ENCODE results near the gene LMF2. TPM values are rescaled to one million over a fixed set of nuclear protein-coding genes. Genes with fewer than 3 reads are reported as not detected.
A peak's percentile ranks its signal among the peaks of the same experiment; 100 is the strongest.

LMF2 gene
- total RNA-seq, result 10 to 100 TPM; 62.1 to 63.8 TPM

GRCh38 chr22:50507421-50507990 lies at the start of gene LMF2:
TSS of gene LMF2 (minus strand) at chr22:50507702. CDS start at chr22:50507675, 27 bp downstream.
- ChIA-PET CTCF (interaction anchor here (0.6 to 4.4 kb wide), 11 partner anchors 9 to 266 kb away, joined by 3 to 94 read pairs (median 4); partner anchors contain the start of genes SCO2, SYCE3 and TYMP), POLR2A (interaction anchor here (0.6 to 5.8 kb wide), 15 partner anchors 9 to 263 kb away, joined by 3 to 101 read pairs (median 4); partner anchors contain the start of genes ARSA, HDAC10 and SCO2)
- DNase-seq, result peak; percentile 96
- peak within 1 kb of the TSS; percentile 97 for H3K27ac Mint-ChIP-seq
- H3K36me3 Mint-ChIP-seq, result peaks cover 18% of the 10 kb centered on the region
- H3K9me3 Mint-ChIP-seq, result no peaks in the 10 kb centered on the region
- peaks cover 16% of the 10 kb centered on the region for H3K4me1 Mint-ChIP-seq (ENCODE audit: low read depth)
- peak within 1 kb of the TSS; percentile 97 for H3K4me3 Mint-ChIP-seq
- intact Hi-C loops (cut with micrococcal nuclease), result loop anchor here (1.0 to 2.0 kb wide), 2 partner anchors 33 to 113 kb away; partner anchors contain the start of gene SBF1
- H3K27me3 Mint-ChIP-seq, result no peaks in the 10 kb centered on the region

GRCh38 chr22:50556703-50557102 lies 49.2 kb upstream of the LMF2 start:
- intact Hi-C loops (cut with micrococcal nuclease), result no loop called here
- CTCF ChIA-PET, result interaction anchor here (1.3 to 2.7 kb wide), 3 partner anchors 9 to 64 kb away, joined by 3 to 11 read pairs (median 3); no protein-coding TSS in a partner anchor
- Mint-ChIP-seq H3K9me3 (no peaks in the 10 kb centered on the region), H3K4me1 (ENCODE audit: low read depth) (peaks cover 3% of the 10 kb centered on the region), H3K36me3 (no peaks in the 10 kb centered on the region), H3K4me3 (no peak overlapping the region), H3K27me3 (no peaks in the 10 kb centered on the region), H3K27ac (no peak overlapping the region)
- no peak for DNase-seq
- POLR2A ChIA-PET, result no interaction called here

- ChIA-PET POLR2A (no interaction called here), CTCF (no interaction called here)
- intact Hi-C loops (cut with micrococcal nuclease), result no loop called here
- Mint-ChIP-seq H3K9me3 (no peaks in the 10 kb centered on the region), H3K4me3 (no peak overlapping the region), H3K27ac (no peak overlapping the region), H3K4me1 (ENCODE audit: low read depth) (peaks cover 14% of the 10 kb centered on the region), H3K27me3 (no peaks in the 10 kb centered on the region), H3K36me3 (peaks cover 2% of the 10 kb centered on the region)
- no peak for DNase-seq
These were observed 45.8 kb upstream of the LMF2 start for GRCh38 chr22:50553310-50553709.

- ChIA-PET CTCF (interaction anchor here (1.6 to 2.8 kb wide), 2 partner anchors 12 to 26 kb away, joined by 9 to 13 read pairs; partner anchors contain the start of genes SCO2 and SYCE3), POLR2A (interaction anchor here (1.2 to 7.5 kb wide), 4 partner anchors 12 to 76 kb away, joined by 3 to 71 read pairs (median 6); partner anchors contain the start of genes ARSA, SCO2 and TYMP)
- peaks cover 18% of the 10 kb centered on the region for H3K4me1 Mint-ChIP-seq (ENCODE audit: low read depth)
- no peak for DNase-seq
- no peaks in the 10 kb centered on the region for H3K9me3 Mint-ChIP-seq
- no peaks in the 10 kb centered on the region for H3K27me3 Mint-ChIP-seq
- peaks cover 2% of the 10 kb centered on the region for H3K36me3 Mint-ChIP-seq
- H3K4me3 Mint-ChIP-seq, result no peak overlapping the region
- intact Hi-C loops (cut with micrococcal nuclease), result no loop called here
- no peak overlapping the region for H3K27ac Mint-ChIP-seq
These were observed 43.8 kb upstream of the LMF2 start for GRCh38 chr22:50551160-50551752.

- DNase-seq, result no peak
- ChIA-PET POLR2A (interaction anchor here (1.2 to 7.5 kb wide), 4 partner anchors 11 to 77 kb away, joined by 3 to 71 read pairs (median 6); partner anchors contain the start of genes ARSA, SCO2 and TYMP), CTCF (interaction anchor here (0.6 to 2.8 kb wide), 4 partner anchors 13 to 71 kb away, joined by 3 to 13 read pairs (median 6); partner anchors contain the start of genes SCO2 and SYCE3)
- H3K4me1 Mint-ChIP-seq (ENCODE audit: low read depth), result peaks cover 27% of the 10 kb centered on the region
- no peaks in the 10 kb centered on the region for H3K9me3 Mint-ChIP-seq
- intact Hi-C loops (cut with micrococcal nuclease), result no loop called here
- no peaks in the 10 kb centered on the region for H3K27me3 Mint-ChIP-seq
- no peak overlapping the region for H3K27ac Mint-ChIP-seq
- peak overlapping the region; percentile 29 for H3K4me3 Mint-ChIP-seq
- peaks cover 2% of the 10 kb centered on the region for H3K36me3 Mint-ChIP-seq
These were observed 42.9 kb upstream of the LMF2 start for GRCh38 chr22:50550395-50550794.

- peaks cover 2% of the 10 kb centered on the region for H3K36me3 Mint-ChIP-seq
- H3K9me3 Mint-ChIP-seq, result no peaks in the 10 kb centered on the region
- H3K27me3 Mint-ChIP-seq, result no peaks in the 10 kb centered on the region
- peak overlapping the region; percentile 76 for H3K4me3 Mint-ChIP-seq
- peak overlapping the region; percentile 83 for H3K27ac Mint-ChIP-seq
- no peak for DNase-seq
- CTCF ChIA-PET, result interaction anchor here (0.8 to 4.9 kb wide), 12 partner anchors 8 to 72 kb away, joined by 3 to 46 read pairs (median 4); partner anchors contain the start of genes CHKB, LMF2, NCAPH2 and SCO2
- intact Hi-C loops (cut with micrococcal nuclease), result loop anchor here (1.0 kb wide), 1 partner anchor 13 kb away; the partner anchor contains the start of gene SYCE3
- H3K4me1 Mint-ChIP-seq (ENCODE audit: low read depth), result peaks cover 38% of the 10 kb centered on the region
- POLR2A ChIA-PET, result interaction anchor here (0.8 to 7.5 kb wide), 8 partner anchors 10 to 72 kb away, joined by 4 to 71 read pairs (median 10); partner anchors contain the start of genes SCO2, SYCE3 and TYMP
These were observed 41.7 kb upstream of the LMF2 start for GRCh38 chr22:50548921-50549790.

GRCh38 chr22:50548040-50548920 lies 40.8 kb upstream of the LMF2 start:
- ChIA-PET POLR2A (interaction anchor here (0.8 to 7.5 kb wide), 8 partner anchors 9 to 73 kb away, joined by 4 to 71 read pairs (median 10); partner anchors contain the start of genes SCO2, SYCE3 and TYMP), CTCF (interaction anchor here (0.8 to 4.9 kb wide), 14 partner anchors 9 to 79 kb away, joined by 3 to 46 read pairs (median 4); partner anchors contain the start of genes ARSA, CHKB, LMF2 and NCAPH2)
- DNase-seq, result peak; percentile 73
- Mint-ChIP-seq H3K4me1 (ENCODE audit: low read depth) (peaks cover 38% of the 10 kb centered on the region), H3K27me3 (no peaks in the 10 kb centered on the region), H3K4me3 (peak overlapping the region; percentile 73), H3K9me3 (no peaks in the 10 kb centered on the region), H3K27ac (peak overlapping the region; percentile 78), H3K36me3 (peaks cover 2% of the 10 kb centered on the region)
- intact Hi-C loops (cut with micrococcal nuclease), result loop anchor here (1.0 kb wide), 1 partner anchor 14 kb away; the partner anchor contains the start of gene SYCE3

- CTCF ChIA-PET, result interaction anchor here (0.9 to 4.9 kb wide), 9 partner anchors 8 to 80 kb away, joined by 3 to 46 read pairs (median 11); partner anchors contain the start of genes ARSA, CHKB, SCO2 and SYCE3
- Mint-ChIP-seq H3K36me3 (peaks cover 5% of the 10 kb centered on the region), H3K9me3 (peaks cover 2% of the 10 kb centered on the region), H3K4me1 (ENCODE audit: low read depth) (peaks cover 42% of the 10 kb centered on the region), H3K27ac (no peak overlapping the region), H3K4me3 (no peak overlapping the region), H3K27me3 (no peaks in the 10 kb centered on the region)
- POLR2A ChIA-PET, result interaction anchor here (0.8 to 7.5 kb wide), 7 partner anchors 8 to 73 kb away, joined by 4 to 71 read pairs (median 11); partner anchors contain the start of genes SCO2, SYCE3 and TYMP
- no peak for DNase-seq
- intact Hi-C loops (cut with micrococcal nuclease), result no loop called here
These were observed 39.9 kb upstream of the LMF2 start for GRCh38 chr22:50547263-50547985.

GRCh38 chr22:50546326-50547262 lies 39.1 kb upstream of the LMF2 start:
- H3K27ac Mint-ChIP-seq, result peak overlapping the region; percentile 64
- intact Hi-C loops (cut with micrococcal nuclease), result no loop called here
- H3K4me1 Mint-ChIP-seq (ENCODE audit: low read depth), result peaks cover 50% of the 10 kb centered on the region

More at GRCh38 chr22:50546326-50547262, 39.1 kb upstream of the LMF2 start:
- H3K36me3 Mint-ChIP-seq, result peaks cover 5% of the 10 kb centered on the region
- no peaks in the 10 kb centered on the region for H3K27me3 Mint-ChIP-seq
- no peak for DNase-seq
- POLR2A ChIA-PET, result interaction anchor here (2.2 to 7.5 kb wide), 3 partner anchors 7 to 20 kb away, joined by 9 to 71 read pairs (median 22); partner anchors contain the start of genes SCO2 and TYMP
- peak overlapping the region; percentile 46 for H3K4me3 Mint-ChIP-seq
- H3K9me3 Mint-ChIP-seq, result peaks cover 2% of the 10 kb centered on the region
- CTCF ChIA-PET, result interaction anchor here (1.5 to 4.9 kb wide), 7 partner anchors 11 to 75 kb away, joined by 5 to 46 read pairs (median 11); partner anchors contain the start of genes SCO2 and SYCE3

Measured in activated CD4-positive, alpha-beta memory T cell treated with anti-CD3 and anti-CD28 coated beads for 36 hours (primary cell).